ENCODE data around the gene ZP1. TPM values are rescaled to one million over a fixed set of nuclear protein-coding genes. Genes with fewer than 3 reads are reported as not detected.

The ZP1 gene
- total RNA-seq, 3 donors from 2014 or later (not counting 1 experiment from before 2014, with no cell fraction given) = 0.35 TPM; not detected in 2

- no peaks in the 10 kb centered on the region for H3K27me3 ChIP-seq (ENCODE audit: control insufficient read depth, insufficient read depth, low read length)
- no peaks in the 10 kb centered on the region for H3K9me3 ChIP-seq (ENCODE audit: control insufficient read depth, insufficient read depth, low read length)
- no peak overlapping the region for H3K4me3 ChIP-seq (ENCODE audit: low read length)
- DNase-seq (no peak), ATAC-seq (no peak)
- H3K4me1 Mint-ChIP-seq = peaks cover 0 to 4% of the 10 kb centered on the region in 2 donors
- TF ChIP-seq CTCF (IDR thresholded peaks at IDR 0.05) = no peak
- peaks cover 5% of the 10 kb centered on the region for H3K36me3 Mint-ChIP-seq
- 88% methylated on average over 5 of the region's 5 CpGs for WGBS (ENCODE audit: insufficient coverage)
- no peak overlapping the region for H3K4me3 Mint-ChIP-seq
- H3K9me3 Mint-ChIP-seq = no peaks in the 10 kb centered on the region
- no peaks in the 10 kb centered on the region for H3K4me1 ChIP-seq (ENCODE audit: control insufficient read depth, insufficient read depth, low read length)
- no peaks in the 10 kb centered on the region for H3K27me3 Mint-ChIP-seq (ENCODE audit: low read depth in 2 of 2)
- intact Hi-C loops (cut with micrococcal nuclease) = no loop called here
- H3K36me3 ChIP-seq (ENCODE audit: control insufficient read depth, insufficient read depth, low read length) = peaks cover 23% of the 10 kb centered on the region
- no peak overlapping the region for H3K27ac Mint-ChIP-seq
- no peak overlapping the region for H3K27ac ChIP-seq (ENCODE audit: low read length)
Measured at GRCh38 chr11:60878245-60879101, 11.1 kb downstream of the ZP1 start.

- H3K27ac Mint-ChIP-seq = no peak overlapping the region
- H3K4me3 Mint-ChIP-seq = no peak overlapping the region
- no peak for TF ChIP-seq CTCF (IDR thresholded peaks at IDR 0.05)
- Histone ChIP-seq H3K4me1 (ENCODE audit: control insufficient read depth, insufficient read depth, low read length) (no peaks in the 10 kb centered on the region), H3K9me3 (ENCODE audit: control insufficient read depth, insufficient read depth, low read length) (no peaks in the 10 kb centered on the region), H3K4me3 (ENCODE audit: low read length) (no peak overlapping the region), H3K27ac (ENCODE audit: low read length) (no peak overlapping the region), H3K36me3 (ENCODE audit: control insufficient read depth, insufficient read depth, low read length) (peaks cover 23% of the 10 kb centered on the region), H3K27me3 (ENCODE audit: control insufficient read depth, insufficient read depth, low read length) (no peaks in the 10 kb centered on the region)
- intact Hi-C loops (cut with micrococcal nuclease) = no loop called here
- 80% methylated on average over 1 of the region's 1 CpG for WGBS (ENCODE audit: insufficient coverage)
- ATAC-seq (no peak), DNase-seq (no peak)
- no peaks in the 10 kb centered on the region for H3K9me3 Mint-ChIP-seq
- peaks cover 0 to 4% of the 10 kb centered on the region in 2 donors for H3K4me1 Mint-ChIP-seq
- no peaks in the 10 kb centered on the region for H3K27me3 Mint-ChIP-seq (ENCODE audit: low read depth in 2 of 2)
- peaks cover 5% of the 10 kb centered on the region for H3K36me3 Mint-ChIP-seq
Measured at GRCh38 chr11:60879104-60879503, 11.8 kb downstream of the ZP1 start.

- DNase-seq (no peak), ATAC-seq (no peak)
- H3K9me3 Mint-ChIP-seq = no peaks in the 10 kb centered on the region
- peaks cover 23% of the 10 kb centered on the region for H3K36me3 ChIP-seq (ENCODE audit: control insufficient read depth, insufficient read depth, low read length)
- no peak for TF ChIP-seq CTCF (IDR thresholded peaks at IDR 0.05)
- no peaks in the 10 kb centered on the region for H3K27me3 ChIP-seq (ENCODE audit: control insufficient read depth, insufficient read depth, low read length)
- peaks cover 0 to 4% of the 10 kb centered on the region in 2 donors for H3K4me1 Mint-ChIP-seq
- 76% methylated on average over 4 of the region's 5 CpGs for WGBS (ENCODE audit: insufficient coverage)
- H3K27me3 Mint-ChIP-seq (ENCODE audit: low read depth in 2 of 2) = no peaks in the 10 kb centered on the region
- peaks cover 5% of the 10 kb centered on the region for H3K36me3 Mint-ChIP-seq
- H3K4me1 ChIP-seq (ENCODE audit: control insufficient read depth, insufficient read depth, low read length) = no peaks in the 10 kb centered on the region
- H3K4me3 ChIP-seq (ENCODE audit: low read length) = no peak overlapping the region
- H3K27ac ChIP-seq (ENCODE audit: low read length) = no peak overlapping the region
- intact Hi-C loops (cut with micrococcal nuclease) = no loop called here
- no peak overlapping the region for H3K4me3 Mint-ChIP-seq
- H3K27ac Mint-ChIP-seq = no peak overlapping the region
- no peaks in the 10 kb centered on the region for H3K9me3 ChIP-seq (ENCODE audit: control insufficient read depth, insufficient read depth, low read length)
Measured at GRCh38 chr11:60879971-60880588, 12.7 kb downstream of the ZP1 start.

Measured in natural killer cell (primary cell).